ENCODE measurements around the gene VAV3.

Gene VAV3

DNA sequence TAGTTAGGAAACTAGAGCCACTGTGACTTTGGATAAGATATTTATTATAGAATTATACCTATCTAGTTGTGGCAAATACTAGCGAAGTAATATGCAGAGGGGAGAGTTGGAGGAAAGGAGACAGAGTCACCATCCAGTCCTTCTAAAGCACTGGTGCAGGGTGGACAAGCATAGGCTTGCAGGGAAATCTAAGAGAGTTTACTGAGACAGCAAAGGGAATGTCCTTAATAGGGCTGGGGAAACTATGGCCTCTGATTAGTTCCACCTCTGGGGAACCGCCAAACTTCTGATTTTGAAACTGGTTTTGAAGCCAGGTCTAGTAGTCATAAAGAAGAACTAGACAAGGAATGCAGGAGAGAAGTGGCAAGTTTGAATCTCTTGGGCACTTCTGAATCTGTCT lies 407.9 kb downstream of the VAV3 start:
- no peak for DNase-seq

- no peak for DNase-seq
Observed at GRCh38 chr1:107555578-107555977, 409.4 kb downstream of the VAV3 start.

DNA sequence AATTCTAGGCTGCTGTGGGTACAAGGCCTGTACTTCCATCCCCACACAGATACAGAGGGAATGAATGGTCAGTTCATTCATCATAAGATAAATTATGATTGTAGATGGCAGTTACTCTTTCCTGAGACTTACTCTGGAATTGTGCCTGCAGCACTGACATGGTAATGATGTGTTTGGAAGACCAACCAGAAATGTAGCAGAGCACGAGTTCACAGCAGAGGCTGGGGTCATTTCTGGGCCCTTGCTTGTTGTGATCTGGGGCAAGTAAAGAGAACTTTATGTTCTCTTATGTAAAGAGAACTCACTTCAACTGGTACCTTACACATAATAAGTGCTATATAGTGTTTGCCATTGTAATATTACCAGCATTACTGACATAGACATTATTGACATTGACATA lies 412.2 kb downstream of the VAV3 start:
- DNase-seq: no peak

GRCh38 chr1:107551456-107551855 lies 413.5 kb downstream of the VAV3 start:
- DNase-seq: no peak

DNA sequence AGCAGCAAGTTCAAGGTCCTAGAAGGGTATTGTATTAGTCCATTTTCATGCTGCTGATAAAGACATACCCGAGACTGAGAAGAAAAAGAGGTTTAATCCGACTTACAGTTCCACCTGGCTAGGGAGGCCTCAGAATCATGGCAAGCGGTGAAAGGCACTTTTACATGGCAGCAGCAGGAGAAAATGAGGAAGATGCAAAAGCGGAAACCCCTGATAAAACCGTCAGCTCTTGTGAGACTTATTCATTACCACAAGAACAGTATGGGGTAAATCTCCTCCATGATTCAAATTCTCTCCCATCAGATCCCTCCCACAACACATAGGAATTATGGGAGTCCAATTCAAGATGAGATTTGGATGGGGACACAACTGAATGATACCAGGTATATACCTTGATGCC lies 414.6 kb downstream of the VAV3 start:
- DNase-seq: no peak

GRCh38 chr1:107549152-107549810 lies 415.7 kb downstream of the VAV3 start:
- no peak for DNase-seq

DNA sequence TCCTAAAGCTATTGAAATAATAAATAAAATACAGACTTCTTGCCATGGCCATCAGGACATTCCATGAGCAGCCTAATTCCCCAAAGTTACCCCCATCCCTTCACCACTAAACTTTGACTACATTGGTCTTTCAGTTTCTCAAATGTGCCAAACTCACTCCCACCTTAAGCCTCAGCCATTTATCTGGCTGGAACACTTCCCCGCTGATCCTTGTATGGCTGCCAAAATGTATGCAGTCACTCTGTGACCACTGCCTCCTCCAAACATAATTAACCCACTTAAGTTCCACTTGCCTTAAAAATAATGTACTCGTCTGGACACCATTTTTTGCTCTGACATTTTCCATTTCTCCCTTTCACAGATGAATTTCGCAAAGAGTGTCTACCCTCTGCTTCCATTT lies 416.7 kb downstream of the VAV3 start:
- DNase-seq: no peak

DNA sequence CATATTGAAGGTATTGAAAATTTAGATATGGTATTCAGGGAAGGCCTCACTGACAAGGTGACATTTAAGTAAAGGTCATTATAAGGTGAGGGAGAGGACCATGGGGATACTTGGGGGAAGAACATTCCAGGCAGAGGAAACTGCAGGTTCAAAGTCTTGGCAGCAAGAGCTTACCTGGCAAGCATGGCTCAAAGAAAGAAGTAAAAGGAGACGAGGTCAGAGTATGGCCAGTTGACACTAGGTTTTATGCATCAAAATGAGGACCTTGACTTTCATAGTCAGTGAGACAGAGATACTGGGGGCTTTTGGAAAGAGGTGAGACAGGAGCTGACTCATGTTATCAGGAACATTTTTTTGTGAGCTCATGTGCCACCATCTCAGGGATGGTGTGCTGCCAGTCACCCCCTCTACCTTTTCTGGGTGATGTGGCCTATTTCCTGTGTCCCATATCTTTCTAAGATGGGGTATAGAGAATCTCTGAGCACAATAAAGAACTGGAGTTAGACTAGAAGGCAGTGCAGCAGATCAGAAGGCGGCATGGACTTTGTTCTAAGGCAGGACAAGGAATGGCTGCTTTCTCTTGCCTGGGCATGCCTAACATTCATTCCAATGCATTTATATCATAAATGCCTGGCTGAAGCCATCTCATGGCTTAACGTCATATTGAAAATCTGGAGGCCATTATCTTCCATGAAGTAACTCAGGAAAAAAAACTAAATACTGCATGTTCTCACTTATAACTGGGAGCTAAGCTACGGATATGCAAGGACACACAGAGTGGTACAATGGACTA lies 417.4 kb downstream of the VAV3 start:
- no peak for DNase-seq

DNA sequence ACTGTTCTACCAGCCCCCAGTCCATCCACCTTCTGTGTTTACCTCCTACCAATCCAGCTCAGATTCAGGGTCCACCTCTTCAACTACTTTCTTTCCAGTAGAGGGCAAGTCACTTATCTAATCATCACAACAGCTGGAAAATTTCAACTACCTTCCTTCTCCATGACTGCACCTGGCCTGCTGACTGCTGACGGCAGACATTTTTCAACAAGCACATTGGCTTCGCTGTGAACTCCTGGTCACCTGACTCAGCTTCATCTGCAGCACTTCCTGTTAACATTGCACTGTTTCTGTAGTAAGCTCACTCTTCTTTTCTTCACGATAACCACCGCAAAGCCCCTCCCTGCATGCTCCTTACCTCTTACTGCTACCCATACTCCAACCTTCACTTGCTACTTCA lies 418.4 kb downstream of the VAV3 start:
- no peak for DNase-seq

GRCh38 chr1:107545879-107546278 lies 419.1 kb downstream of the VAV3 start:
- no peak for DNase-seq

DNA sequence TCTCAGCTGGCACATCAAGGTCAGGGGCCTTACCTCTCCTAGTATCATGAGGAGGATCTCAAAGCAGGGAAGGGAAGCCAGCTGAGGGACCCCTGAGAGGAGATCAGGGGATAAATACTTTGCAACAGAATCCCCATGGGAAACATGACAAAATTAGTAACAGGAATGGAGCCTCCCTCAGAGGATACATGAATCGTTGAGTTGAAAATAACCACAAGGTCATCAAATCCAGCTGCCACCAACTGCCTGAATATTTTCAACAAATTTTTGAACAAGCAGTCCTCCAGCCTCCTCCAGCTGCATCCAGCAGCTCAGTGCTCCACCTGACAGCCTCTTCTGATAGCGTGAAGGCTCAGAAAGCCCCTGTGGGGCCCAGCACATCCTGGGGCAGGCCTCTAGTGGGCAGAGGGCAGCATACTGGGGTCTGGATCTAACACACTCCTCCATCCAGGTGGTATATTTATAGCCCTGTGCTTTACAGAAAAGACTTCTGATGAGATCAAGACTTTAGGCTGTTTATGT lies 419.9 kb downstream of the VAV3 start:
- no peak for DNase-seq

DNA sequence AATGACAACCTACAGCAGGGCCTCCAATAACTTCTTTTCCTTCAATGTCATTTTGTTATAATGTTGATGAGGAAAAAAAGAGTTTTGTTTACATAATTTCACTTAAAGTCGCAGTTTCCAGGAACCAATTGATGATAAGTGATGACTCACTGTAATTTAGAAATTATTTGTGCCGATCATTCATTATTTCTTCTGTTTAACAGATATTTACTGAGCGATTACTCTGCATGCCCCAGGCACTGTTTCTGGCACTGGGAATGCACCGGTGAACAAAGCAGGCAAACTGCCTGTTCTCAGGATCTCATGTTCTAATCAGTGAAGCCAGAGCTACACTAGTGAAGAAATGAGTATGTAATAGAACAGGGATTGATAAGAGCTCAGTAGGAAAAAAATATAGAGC lies 420.7 kb downstream of the VAV3 start:
- no peak for DNase-seq

- DNase-seq: no peak
Observed at GRCh38 chr1:107541412-107541811, 423.6 kb downstream of the VAV3 start.

DNA sequence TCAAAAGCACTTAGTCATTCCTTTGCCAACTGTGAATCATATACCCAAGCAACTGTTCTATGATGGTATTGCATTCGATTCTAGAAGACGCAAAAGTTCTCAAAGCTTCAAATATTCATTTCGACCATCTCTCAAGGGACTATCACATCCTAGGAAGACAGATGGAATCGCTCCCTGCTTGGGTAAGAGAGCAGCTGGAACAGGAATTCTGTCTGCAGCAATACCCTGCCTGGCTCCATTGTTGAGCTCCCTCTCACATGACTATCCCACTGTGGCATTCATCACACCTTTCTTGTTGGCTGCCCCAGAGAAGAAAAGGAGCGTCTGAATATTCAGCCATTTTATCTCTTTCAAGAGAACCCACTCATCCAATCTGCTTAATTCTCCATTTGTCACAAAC lies 426.5 kb downstream of the VAV3 start:
- DNase-seq: no peak

GRCh38 chr1:107536266-107536665 lies 428.7 kb downstream of the VAV3 start:
- no peak for DNase-seq

- no peak for DNase-seq
Observed at GRCh38 chr1:107535091-107535490, 429.9 kb downstream of the VAV3 start.

DNA sequence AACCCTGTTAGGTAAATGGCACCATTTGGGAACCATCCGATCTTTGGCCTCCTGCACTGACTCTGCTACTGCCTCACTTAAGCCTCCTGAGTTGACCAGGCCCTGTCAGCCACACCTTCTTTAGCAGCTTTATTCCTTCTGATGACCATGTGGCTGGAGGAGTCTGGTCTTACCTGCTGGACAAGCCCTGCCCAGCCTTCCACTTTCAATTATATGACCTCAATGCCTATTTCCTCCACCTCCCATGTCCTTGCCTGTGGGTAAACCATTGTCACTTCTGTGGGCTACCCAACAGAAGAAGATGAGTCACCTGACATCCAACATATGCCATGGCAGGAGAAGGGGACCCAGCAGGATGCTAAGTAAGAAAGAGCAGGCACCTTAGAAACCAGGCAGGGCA lies 430.3 kb downstream of the VAV3 start:
- DNase-seq: no peak

DNA sequence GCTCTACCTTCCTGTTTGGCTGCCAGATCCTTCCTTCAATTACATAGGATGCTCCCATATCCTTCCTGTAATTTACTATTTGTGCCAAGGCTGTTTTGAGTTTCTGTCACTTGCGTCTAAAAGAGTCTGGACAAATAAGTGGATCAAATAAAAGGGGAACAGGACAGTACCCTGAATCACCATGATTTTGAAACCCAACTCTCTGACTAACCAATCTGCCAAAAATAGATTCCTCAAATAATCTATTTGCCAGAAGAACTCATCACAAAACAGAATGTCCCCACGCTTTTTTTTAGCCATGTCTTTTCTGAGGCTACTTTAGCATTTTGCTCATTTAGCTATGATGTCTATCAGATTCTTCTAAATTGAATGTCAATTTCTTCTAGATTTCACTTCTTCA lies 431.5 kb downstream of the VAV3 start:
- no peak for DNase-seq

- DNase-seq: no peak
Observed at GRCh38 chr1:107532318-107532717, 432.7 kb downstream of the VAV3 start.

DNA sequence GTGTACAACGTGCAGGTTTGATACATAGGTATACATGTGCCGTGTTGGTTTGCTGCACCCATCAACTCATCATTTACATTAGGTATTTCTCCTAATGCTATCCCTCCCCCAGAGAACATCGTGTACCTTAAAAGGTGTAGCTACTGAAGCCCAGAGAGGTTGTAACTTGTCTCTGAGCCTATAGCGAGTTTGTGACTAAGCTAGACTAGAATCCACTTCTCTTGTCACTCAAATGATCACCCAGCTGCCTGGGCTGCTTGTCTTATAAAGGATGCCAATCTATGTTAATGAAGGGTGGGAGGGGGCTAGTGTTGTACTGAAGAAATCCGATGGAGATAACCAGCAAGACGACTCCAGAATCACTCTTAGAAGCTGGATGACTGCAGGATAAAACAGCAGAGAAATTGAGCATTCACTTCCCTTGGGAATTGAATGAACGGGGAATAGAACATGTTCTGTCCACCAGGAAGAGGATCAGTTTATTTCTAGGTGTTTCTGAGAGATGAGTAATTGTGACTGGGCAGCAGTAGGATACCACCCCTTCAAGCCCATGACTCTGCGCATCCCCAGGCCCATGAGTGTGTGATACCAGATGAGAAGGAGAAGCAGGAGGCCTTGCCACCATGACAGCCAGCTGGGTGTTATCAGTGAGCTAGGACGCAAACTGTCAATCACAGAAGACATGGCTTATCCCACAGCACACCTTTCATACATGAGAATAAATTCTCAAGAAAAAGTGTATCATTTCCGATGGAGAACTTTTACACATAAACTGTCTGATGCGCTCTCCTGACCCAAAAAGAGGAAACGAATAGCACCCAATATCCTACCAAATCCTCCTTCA lies 433.7 kb downstream of the VAV3 start:
- DNase-seq: no peak

DNA sequence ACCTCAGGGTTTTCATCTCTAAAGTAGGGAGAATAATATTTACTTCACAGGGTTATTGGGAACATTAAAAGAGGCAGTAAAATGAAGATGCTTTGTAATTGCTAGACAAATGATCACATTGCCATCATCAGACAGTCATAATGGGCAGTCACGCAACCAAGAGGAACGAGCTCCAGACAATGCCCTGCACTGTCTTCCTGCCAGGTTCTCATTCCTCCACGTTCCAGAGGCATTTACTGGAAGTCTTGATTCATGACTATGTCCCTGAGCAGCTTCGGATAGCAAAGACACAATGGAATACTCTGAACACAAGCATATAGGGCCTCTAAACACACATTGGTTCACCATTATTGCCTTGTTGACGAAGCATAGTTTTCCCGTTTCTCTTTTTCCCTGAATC lies 434.4 kb downstream of the VAV3 start:
- DNase-seq: no peak

DNA sequence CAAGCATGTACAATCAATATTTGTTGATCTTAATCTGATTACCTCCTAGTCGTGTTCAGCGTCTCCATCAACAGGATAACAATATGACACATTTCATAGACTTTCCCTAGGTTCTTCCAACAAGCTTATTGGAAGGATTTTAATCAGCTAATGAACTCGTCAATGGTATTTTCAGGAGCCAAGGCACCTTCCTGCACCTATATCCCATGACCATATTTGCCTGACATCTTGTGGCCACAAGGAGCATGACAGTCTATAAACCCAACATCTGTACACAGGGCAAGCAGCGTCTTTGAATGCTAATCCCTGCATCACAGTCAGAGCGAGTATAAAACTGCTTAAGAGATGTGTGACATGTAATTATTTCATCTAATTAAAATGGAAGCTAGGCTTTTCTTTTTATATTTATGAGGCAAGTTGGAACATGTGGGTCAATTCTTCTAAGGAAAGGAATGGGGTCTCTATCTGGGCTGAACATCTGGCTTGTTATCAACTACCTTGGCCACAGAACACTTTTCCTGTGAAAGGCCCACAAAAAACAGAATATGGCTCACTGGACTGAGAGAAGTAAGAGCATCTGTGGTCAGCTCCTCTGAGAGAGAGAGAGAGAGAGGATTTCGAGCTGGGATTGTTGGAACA lies 435.4 kb downstream of the VAV3 start:
- no peak for DNase-seq

Data from activated naive CD4-positive, alpha-beta T cell (primary cell).